A673 (cell line): ENCODE data around the gene LRRC27.

ENCODE experiments used
- CTCF ChIP-seq: fragments of 300-800, 200-600 bp; sonication (generic); conservative IDR thresholded peaks from 2 replicates; pipeline ENCODE4 v1.5.1; 2017; ENCODE audit warnings: low read depth, mild to moderate bottlenecking, antibody characterized with exemption, low read length, moderate library complexity, mixed read lengths
- EZH2 ChIP-seq: fragments of 200-600 bp; sonication (generic); IDR thresholded peaks from 2 replicates; pipeline ENCODE4 v1.6.1; 2017; ENCODE audit warnings: borderline replicate concordance, low read depth, mild to moderate bottlenecking, mixed read lengths, antibody characterized with exemption, low read length; ENCODE audit not compliant: poor library complexity, severe bottlenecking

DNA sequence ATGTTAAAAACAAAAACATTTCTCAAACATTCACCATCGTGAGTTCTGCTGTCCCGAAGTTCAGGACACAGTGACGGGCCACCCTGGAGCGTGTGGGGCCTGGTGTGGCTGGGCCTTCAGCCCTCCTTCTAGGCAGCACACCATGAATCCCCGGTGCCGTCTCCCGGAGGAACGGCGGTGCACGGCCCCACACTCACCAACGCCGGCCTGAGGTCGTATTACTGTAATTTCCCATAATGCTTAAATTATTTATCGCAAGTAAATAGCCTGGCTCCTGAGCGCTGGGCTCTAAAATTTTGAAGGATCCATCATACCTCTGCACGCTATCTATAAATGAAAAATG, 25.7 kb upstream of the LRRC27 start:
- TF ChIP-seq EZH2 (no peak), CTCF (no peak)
